GM18505 (cell line): ENCODE data around the gene CTDNEP1.

ENCODE experiments used
- ATAC-seq: cut with Tn5 transposase; IDR thresholded peaks from one replicate; pipeline ENCODE4 v1.9.1; 2021; ENCODE audit not compliant: unreplicated experiment
- POLR2A ChIP-seq: IDR thresholded peaks from 4 replicates; pipeline ENCODE4 v1.6.1; 2011; ENCODE audit warnings: borderline replicate concordance; ENCODE audit not compliant: insufficient read depth, insufficient read length; ENCODE audit errors: extremely low read depth

Gene CTDNEP1

GRCh38 chr17:7237761-7238419 is 13.6 kb downstream of the CTDNEP1 start:
- no peak for ATAC-seq

GRCh38 chr17:7237266-7237760 is 14.2 kb downstream of the CTDNEP1 start:
- ATAC-seq: no peak
- no peak for TF ChIP-seq POLR2A

More at GRCh38 chr17:7237761-7238419, 13.6 kb downstream of the CTDNEP1 start:
- TF ChIP-seq POLR2A: peak; percentile 52

- ATAC-seq: no peak
- TF ChIP-seq POLR2A: no peak
These were observed 14.7 kb downstream of the CTDNEP1 start for GRCh38 chr17:7236808-7237207.

- peak; percentile 16 for TF ChIP-seq POLR2A
- ATAC-seq: no peak
These were observed 15.6 kb downstream of the CTDNEP1 start for GRCh38 chr17:7235693-7236665.

DNA sequence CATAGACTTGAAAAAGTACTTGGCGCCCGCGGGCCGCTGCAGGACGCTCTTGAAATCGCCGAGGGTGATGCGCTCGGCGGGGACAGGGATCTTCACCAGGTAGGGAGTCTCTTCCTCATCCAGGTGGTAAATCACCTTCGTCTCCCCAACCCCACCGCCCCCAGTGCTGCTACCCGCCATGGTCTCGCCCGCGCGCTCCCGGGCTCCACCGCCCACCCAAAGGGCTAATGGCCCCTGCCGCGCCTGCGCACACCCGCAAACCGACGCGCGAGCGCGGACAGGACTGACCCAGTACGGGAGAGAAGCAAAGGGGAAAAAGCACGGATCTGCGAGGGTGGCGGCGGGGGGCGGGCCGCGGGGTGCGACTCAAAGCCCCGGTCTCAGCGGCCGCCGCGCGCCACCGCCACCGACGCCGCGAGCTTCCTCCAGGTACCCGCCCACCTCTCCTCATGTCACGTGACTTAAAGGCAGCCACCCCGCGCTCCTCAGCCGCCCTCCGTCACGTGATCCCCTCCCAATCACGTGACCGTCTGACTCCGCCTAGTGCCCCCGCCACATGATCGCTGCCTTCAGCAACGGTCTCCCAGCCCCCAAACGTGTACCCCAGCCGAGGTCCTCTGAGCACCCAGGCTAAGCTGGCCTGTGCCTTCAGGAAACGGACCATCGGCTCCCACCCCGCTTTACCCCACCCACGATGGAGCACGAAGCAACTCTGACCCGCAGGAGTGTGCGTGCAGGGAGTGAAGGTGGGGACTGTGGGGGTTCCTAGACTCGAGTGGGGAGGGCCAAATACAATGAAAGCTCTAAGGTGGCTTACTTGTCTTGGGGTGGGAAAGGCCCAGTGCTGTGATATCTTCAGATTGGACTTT is 17.2 kb downstream of the CTDNEP1 start, which contains the start of gene DVL2:
TSS of gene DVL2 (minus strand) at position 435 of the 869 bp plus-strand sequence. CDS start at position 180, 255 bp downstream.
- peak; percentile 80 for TF ChIP-seq POLR2A
- ATAC-seq: peak; percentile 52

GRCh38 chr17:7233701-7234082 is 17.8 kb downstream of the CTDNEP1 start:
- TF ChIP-seq POLR2A: no peak
- ATAC-seq: no peak

DNA sequence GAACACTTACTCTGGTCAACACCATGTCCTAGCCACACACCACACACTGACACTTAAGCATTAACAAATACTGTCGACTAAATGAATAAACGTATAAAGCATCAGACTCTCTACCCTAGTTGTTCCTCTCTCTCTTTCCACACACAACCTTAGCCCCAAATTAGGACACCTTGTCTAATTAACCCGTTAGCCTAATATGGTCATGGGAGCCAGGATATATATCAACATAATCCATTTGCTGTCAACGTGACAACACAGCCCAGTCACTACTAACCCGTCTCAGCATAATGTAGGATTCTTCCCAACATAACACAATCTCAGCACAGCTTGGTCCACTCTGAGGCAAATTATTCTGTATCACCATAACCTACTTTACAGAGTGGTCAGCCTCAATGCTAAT is 19.4 kb downstream of the CTDNEP1 start:
- TF ChIP-seq POLR2A: no peak
- ATAC-seq: no peak

- ATAC-seq: no peak
- TF ChIP-seq POLR2A: no peak
These were observed 22.0 kb downstream of the CTDNEP1 start for GRCh38 chr17:7229504-7229903.

- no peak for TF ChIP-seq POLR2A
- ATAC-seq: no peak
These were observed 22.6 kb downstream of the CTDNEP1 start for GRCh38 chr17:7228920-7229319.

DNA sequence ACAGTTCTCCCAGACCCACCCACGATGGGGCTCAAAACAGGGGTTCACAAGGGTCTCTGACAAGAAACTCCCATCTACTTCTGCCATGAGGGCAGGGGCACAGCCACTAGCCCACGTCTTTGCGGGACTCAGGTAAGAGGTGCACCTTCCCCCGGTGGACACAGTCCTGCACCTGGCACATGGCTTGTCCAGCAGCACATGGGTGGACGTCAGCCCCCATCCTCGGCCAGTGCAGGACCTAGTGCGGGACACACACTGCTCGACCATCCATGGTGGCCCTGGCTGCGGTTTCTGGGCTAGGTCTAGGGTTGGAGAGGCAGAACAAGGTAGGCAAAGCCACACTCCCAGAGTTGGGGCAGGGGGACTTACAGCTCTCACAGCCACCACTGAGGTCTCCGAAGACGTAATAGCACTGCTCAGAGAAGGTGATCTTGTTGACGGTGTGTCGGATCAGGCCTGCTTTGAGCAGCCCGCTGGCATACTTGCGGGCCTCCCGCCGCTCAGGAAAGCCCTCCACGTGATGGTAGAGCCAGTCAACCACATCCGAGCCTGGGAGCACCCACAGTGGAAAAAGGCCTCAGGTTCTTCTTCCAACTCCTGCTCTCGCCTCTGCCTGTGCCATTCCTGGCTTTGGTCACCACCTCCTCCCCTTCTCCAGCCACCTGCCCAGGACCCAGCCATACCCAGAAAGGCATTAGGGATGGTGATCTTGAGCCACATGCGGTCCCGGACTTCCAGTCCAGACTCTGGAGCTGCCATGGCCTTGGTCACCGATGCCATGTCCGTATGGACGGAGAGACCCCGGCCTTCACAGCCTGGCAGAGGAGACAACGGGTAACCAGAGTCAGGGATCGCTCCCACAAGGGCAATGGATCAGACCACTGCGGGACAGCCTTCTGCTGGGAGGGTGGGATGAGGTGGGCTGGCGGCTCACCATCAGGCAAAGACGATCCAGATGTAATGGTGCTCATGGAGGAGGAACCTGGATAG is 24.5 kb downstream of the CTDNEP1 start:
- no peak for ATAC-seq
- no peak for TF ChIP-seq POLR2A

DNA sequence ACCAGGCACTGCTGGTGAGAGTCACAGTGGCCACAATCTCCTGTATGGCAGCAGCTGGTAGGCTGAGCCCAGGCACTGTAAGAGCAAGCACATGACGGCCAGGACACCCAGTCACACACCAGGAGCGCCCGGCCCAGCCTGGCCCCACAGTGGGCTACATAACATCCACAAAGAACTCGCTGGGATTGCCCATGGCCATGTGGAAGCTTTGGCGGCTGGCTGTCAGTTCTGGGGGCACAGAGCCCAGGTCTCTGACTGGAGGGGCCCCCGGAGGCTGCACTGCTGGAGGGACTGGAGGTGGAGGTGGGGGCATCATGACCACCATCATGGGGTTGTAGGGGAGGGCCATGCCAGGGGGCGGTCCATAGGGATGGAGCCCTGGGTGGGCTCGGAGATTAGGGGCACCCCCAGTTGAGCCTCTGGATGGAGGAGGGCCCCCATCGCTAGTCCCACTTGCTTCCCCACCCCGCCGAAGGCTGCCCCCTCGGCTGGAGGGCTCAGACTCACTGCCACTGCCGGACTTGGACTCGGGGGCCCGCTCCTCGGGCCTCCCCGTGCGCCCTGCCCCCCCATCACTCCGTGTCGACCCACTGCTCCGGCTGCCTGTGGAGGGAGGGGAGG is 25.7 kb downstream of the CTDNEP1 start:
- TF ChIP-seq POLR2A: no peak
- no peak for ATAC-seq

DNA sequence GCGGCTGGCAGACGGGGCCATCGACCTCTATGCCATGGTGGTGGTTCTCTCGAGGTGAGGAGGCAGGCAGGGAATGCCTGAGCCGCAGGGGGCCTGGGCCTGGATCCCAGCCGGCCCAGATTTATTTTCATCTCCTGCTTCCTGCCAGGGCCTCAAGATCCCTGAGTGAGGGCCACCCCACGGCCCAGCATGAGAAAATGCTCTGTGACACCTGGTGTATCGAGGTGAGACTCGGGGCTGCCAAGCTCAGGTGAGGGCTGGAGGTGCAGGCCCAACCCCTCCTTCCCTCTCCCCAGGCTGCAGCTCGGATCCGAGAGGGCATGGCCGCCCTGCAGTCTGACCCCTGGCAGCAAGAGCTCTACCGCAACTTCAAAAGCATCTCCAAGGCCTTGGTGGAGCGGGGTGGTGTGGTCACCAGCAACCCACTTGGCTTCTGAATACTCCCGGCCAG is 26.8 kb downstream of the CTDNEP1 start:
- ATAC-seq: no peak
- TF ChIP-seq POLR2A: no peak

DNA sequence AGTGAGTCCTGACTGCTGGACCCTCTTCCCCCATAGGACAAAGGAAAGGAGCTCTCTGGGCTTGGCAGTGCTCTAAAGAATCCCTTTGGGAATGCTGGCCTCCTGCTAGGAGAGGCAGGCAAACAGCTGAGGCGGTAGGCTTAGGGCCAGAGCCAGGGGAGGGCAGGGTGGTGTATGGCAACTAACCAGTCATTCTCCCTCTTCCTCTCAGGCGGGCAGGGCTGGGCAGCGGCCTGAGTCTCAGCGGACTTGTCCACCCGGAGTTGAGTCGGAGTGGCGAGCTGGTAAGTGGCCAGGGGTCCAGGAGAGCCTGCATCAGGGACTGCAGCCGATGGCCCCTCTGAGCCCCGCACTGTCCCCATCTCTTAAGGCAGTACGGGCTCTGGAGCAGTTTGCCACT is 27.4 kb downstream of the CTDNEP1 start:
- no peak for ATAC-seq
- TF ChIP-seq POLR2A: no peak
